Effector memory CD4-positive, alpha-beta T cell (primary cell): ENCODE measurements around the gene MSLN.

ENCODE experiments used
- DNase-seq, 3 donors: peaks; one replicate each; pipeline ENCODE4 v3.0.0-alpha.2; 2020
- H3K27ac ChIP-seq: 2 replicates; pipeline ENCODE4 v1.7.0; 2013; ENCODE audit warnings: mild to moderate bottlenecking, low read length, moderate library complexity; ENCODE audit not compliant: insufficient read depth, poor library complexity, severe bottlenecking
- H3K27me3 ChIP-seq: replicated peaks from 2 replicates; pipeline ENCODE4 v1.7.0; 2013; ENCODE audit warnings: mild to moderate bottlenecking, low read length; ENCODE audit not compliant: insufficient read depth, control insufficient read depth, poor library complexity, severe bottlenecking
- H3K36me3 ChIP-seq: 2 replicates; pipeline ENCODE4 v1.7.0; 2013; ENCODE audit warnings: mild to moderate bottlenecking, low read length, moderate library complexity; ENCODE audit not compliant: control insufficient read depth, insufficient read depth
- H3K4me1 ChIP-seq: 2 replicates; pipeline ENCODE4 v1.7.0; 2013; ENCODE audit warnings: low read length, mild to moderate bottlenecking; ENCODE audit not compliant: control insufficient read depth, insufficient read depth, poor library complexity, severe bottlenecking
- H3K4me3 ChIP-seq: 2 replicates; pipeline ENCODE4 v1.7.0; 2013; ENCODE audit warnings: low read length, low read depth, mild to moderate bottlenecking; ENCODE audit not compliant: insufficient read depth, poor library complexity, severe bottlenecking
- H3K9me3 ChIP-seq: 2 replicates; pipeline ENCODE4 v1.7.0; 2013; ENCODE audit warnings: mild to moderate bottlenecking, low read length, moderate library complexity; ENCODE audit not compliant: control insufficient read depth

The MSLN gene

DNA sequence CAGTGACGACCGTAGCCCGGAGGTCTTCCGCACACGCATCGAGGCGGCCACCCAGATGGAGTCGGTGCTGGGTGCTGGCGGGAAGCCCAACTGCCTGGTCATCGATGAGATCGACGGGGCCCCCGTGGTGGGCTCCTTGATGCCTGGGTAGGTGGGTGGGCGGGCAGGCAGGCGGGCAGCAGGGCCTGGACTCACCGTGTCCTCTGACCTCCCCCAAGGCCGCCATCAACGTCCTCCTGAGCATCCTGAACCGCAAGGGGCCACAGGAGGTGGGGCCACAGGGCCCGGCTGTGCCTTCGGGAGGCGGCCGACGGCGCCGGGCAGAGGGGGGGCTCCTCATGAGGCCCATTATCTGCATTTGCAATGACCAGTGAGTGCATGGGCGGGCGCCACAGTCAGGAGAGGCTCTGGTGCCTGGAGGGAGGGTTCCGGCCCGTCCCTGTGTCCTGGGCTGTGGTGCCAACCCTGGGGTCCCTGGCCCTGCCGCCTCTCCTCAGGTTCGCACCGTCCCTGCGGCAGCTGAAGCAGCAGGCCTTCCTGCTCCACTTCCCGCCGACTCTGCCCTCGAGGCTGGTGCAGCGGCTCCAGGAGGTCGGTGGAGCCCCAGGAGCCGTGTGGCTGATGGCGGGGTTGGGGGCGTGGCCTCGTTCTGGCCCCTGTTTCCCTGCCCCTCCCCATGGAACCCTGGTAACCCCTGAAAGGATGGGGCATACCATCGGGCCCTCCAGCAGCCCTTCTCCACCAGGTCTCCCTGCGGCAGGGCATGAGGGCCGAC lies 31.9 kb downstream of the MSLN start:
- no peaks in the 10 kb centered on the region for H3K36me3 ChIP-seq
- H3K27ac ChIP-seq, result no peak overlapping the region
- no peak for DNase-seq
- H3K4me1 ChIP-seq, result peaks cover 10% of the 10 kb centered on the region
- H3K27me3 ChIP-seq, result no peaks in the 10 kb centered on the region
- no peaks in the 10 kb centered on the region for H3K9me3 ChIP-seq
- H3K4me3 ChIP-seq, result no peak overlapping the region

DNA sequence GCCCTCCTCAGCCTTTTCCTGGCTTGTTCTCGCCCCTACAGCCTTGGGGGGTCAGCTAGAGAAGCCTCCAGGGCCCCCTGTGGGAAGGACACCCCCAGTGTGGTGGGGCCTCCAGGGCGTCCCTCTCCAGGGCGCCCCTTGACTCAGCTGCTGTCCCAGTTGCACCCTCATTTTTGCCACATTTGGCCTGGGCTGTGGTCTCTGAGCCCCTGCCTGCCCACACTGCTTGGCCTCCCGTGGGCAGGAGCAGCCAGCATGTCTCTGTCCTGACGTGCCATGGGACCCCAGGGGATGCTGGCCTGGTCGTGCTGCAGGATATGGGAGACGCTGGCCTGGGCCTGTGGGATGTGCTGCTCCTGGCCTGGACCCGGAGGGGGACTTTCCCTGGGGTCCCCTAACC lies 32.9 kb downstream of the MSLN start:
- H3K4me1 ChIP-seq, result peaks cover 7% of the 10 kb centered on the region
- H3K27me3 ChIP-seq, result no peaks in the 10 kb centered on the region
- H3K27ac ChIP-seq, result no peak overlapping the region
- no peaks in the 10 kb centered on the region for H3K36me3 ChIP-seq
- no peaks in the 10 kb centered on the region for H3K9me3 ChIP-seq
- no peak for DNase-seq
- H3K4me3 ChIP-seq, result no peak overlapping the region

DNA sequence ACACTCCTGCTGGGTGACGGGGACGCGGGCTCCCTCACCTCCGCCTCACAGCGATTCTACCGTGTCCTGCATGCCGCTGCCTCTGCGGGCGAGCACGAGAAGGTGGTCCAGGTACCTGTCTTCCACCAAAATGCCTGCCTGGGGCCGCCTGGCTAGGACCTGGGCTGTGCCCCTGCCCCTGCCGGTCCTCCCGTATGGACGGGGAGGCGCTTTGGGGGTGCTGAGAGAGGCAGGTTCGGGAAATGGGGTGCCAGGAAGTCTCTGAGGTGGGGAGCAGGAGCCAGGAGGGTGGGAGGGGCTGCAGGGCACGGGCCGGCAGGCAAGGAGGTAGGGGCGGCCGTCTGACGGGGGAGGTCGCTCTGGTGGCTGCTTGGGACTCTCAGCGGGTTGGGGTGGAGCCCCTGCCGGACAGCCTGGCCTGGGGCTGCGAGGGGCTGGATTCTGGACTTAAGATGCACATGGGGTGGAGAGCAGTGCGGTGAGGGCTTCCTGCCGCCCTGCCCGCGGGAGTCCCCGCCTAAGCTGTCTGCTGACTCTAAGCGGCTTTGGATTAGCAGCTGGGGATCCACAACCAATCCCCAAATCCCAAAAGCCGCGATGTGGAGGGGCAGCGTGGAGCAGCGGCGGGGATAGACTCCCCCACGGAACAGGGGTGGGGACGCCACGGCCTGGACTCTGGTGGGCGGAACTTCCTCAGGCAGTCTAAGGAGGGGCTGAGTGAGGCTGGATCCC lies 33.7 kb downstream of the MSLN start:
- no peak overlapping the region for H3K27ac ChIP-seq

DNA sequence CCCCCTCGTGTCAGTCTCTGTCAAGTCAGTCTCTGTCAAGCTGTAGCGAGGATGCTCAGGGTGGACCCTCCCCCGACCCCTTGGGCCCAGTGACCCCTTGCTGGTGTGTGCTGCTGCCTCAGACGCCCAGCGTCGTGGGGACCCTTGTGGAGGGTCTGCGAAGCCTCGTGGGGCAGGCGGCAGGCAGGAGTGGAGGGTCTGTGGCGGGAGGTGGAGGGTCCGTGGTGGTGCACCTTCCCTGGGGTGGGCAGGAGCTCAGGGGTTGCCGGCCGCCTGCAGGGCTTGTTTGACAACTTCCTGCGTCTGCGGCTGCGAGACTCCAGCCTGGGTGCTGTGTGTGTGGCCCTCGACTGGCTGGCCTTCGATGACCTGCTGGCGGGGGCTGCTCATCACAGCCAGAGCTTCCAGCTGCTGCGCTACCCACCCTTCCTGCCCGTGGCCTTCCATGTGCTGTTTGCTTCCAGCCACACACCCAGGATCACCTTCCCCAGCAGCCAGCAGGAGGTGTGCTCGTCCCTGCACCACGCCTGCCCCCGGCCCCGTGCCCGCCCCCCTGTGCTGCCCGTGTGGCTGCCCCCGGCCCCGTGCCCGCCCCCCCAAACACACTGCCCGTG lies 34.4 kb downstream of the MSLN start:
- H3K27ac ChIP-seq, result no peak overlapping the region
- H3K4me3 ChIP-seq, result no peak overlapping the region
- no peak for DNase-seq
- no peaks in the 10 kb centered on the region for H3K36me3 ChIP-seq
- no peaks in the 10 kb centered on the region for H3K27me3 ChIP-seq
- no peaks in the 10 kb centered on the region for H3K9me3 ChIP-seq
- no peaks in the 10 kb centered on the region for H3K4me1 ChIP-seq

More for the DNA sequence above, 33.7 kb downstream of the MSLN start:
- Histone ChIP-seq H3K36me3 (no peaks in the 10 kb centered on the region), H3K9me3 (no peaks in the 10 kb centered on the region), H3K27me3 (no peaks in the 10 kb centered on the region), H3K4me3 (no peak overlapping the region), H3K4me1 (peaks cover 1% of the 10 kb centered on the region)
- no peak for DNase-seq

DNA sequence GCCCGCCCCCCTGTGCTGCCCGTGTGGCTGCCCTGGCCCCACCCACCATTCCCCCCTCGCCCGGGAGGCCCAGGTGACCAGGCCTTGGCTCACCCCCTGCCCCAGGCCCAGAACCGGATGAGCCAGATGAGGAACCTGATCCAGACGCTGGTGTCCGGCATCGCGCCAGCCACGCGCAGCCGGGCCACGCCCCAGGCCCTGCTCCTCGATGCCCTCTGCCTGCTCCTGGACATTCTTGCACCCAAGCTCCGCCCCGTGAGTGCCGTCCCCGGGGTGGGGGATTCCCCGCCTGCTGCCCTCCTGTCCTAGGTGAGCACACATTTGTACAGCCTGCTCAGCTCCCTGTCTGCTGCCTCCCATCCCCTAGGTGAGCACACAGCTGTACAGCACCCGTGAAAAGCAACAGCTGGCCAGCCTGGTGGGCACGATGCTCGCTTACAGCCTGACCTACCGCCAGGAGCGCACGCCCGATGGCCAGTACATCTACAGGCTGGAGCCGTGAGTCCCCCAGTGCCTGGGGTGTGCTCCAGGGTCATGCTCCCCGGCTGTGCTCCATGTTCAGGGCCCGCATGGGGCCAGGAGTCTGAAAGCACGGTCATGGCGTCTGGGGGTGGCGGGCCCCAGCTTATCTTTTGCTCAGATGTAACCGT lies 35.2 kb downstream of the MSLN start:
- no peak overlapping the region for H3K4me3 ChIP-seq
- H3K9me3 ChIP-seq, result no peaks in the 10 kb centered on the region
- H3K4me1 ChIP-seq, result peaks cover 5% of the 10 kb centered on the region
- peaks cover 6% of the 10 kb centered on the region for H3K27me3 ChIP-seq
- H3K36me3 ChIP-seq, result no peaks in the 10 kb centered on the region
- no peak for DNase-seq
- no peak overlapping the region for H3K27ac ChIP-seq

DNA sequence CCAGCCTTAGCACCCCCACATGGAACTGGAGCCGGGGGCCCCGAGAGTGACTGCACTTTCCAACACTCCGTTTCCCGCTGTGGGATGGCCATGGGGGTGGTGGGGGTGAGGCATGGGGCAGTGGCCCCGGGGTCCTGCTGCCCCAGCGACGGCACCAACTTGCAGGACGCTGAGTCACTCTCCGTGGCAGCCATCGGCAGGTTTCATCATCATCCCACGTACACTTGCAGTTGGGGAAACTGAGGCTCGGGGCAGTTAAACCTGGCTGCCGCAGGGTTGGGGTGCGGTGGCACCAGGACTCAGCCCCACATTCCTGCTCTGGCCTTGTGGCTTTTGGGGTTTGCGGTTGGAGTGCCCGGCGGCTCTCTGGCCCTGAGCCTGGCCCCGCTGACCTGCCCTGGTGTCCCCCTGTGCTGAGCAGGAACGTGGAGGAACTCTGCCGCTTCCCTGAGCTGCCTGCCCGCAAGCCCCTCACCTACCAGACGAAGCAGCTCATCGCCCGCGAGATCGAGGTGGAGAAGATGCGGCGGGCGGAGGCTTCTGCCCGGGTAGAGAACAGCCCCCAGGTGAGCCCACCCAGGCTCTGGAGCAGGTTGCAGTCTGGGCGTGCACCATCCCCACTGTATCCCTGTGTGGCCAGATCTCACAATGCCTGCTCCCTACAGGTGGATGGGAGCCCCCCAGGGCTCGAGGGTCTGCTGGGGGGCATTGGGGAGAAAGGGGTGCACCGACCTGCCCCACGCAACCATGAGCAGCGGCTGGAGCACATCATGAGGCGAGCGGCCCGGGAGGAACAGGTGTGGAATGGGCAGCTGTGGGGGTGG lies 36.0 kb downstream of the MSLN start:
- H3K36me3 ChIP-seq, result no peaks in the 10 kb centered on the region
- DNase-seq, result no peak
- H3K9me3 ChIP-seq, result no peaks in the 10 kb centered on the region
- H3K4me3 ChIP-seq, result no peak overlapping the region
- H3K4me1 ChIP-seq, result peaks cover 5% of the 10 kb centered on the region
- H3K27ac ChIP-seq, result no peak overlapping the region
- peaks cover 14% of the 10 kb centered on the region for H3K27me3 ChIP-seq

DNA sequence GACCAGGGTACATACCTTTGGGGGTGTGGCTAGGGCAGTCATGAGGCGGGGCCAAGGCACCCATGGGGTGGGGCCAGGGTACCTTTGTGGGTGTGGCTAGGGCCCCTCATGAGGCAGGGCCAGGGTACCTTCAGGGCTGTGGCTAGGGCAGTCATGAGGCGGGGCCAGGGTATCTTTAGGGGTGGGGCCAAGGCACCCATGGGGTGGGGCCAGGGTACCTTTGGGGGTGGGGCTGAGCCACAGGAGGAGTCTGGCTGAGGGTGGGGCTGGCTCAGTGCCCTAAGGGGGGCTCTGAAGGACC lies 36.5 kb downstream of the MSLN start:
- H3K4me1 ChIP-seq, result peaks cover 5% of the 10 kb centered on the region
- no peak overlapping the region for H3K27ac ChIP-seq
- H3K4me3 ChIP-seq, result no peak overlapping the region
- DNase-seq, result no peak
- no peaks in the 10 kb centered on the region for H3K36me3 ChIP-seq
- H3K27me3 ChIP-seq, result peaks cover 19% of the 10 kb centered on the region
- H3K9me3 ChIP-seq, result no peaks in the 10 kb centered on the region

DNA sequence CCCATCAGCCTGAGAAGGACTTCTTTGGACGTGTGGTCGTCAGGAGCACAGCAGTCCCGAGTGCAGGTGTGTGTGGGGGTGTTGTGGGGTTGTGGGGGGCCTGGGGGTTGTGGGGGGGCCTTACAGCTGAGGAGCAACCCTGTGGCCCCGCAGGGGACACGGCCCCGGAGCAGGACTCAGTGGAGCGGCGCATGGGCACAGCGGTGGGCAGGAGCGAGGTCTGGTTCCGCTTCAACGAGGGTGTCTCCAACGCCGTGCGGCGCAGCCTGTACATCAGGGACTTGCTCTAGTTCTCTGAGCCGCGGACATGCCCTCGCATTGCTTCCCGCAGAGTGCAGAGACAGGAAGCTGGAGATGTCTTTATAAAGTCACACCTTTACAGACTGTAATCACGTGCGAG lies 37.2 kb downstream of the MSLN start:
- peaks cover 5% of the 10 kb centered on the region for H3K4me1 ChIP-seq
- no peak overlapping the region for H3K4me3 ChIP-seq
- no peak for DNase-seq
- H3K27me3 ChIP-seq, result peaks cover 25% of the 10 kb centered on the region
- H3K9me3 ChIP-seq, result no peaks in the 10 kb centered on the region
- H3K36me3 ChIP-seq, result no peaks in the 10 kb centered on the region
- H3K27ac ChIP-seq, result no peak overlapping the region

DNA sequence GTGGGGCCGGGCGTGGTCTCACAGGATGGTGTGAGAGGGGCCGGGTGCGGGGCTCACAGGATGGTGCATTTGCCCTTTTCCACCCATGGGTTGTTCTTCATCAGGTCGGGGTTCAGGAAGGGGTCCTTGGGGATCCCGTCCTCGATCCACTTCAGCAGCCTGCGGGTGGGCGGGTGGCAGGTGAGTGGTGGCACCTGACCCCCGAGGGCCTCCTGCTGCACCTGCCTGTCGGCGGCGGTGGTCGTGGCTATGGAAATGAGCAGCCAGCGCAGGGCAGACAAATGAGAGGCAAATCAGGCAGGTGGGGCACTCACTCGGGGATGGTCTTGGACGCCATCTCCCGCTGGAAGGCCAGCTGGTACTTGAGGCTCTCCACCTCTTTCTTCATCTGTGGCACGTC lies 38.1 kb downstream of the MSLN start:
- no peak overlapping the region for H3K27ac ChIP-seq
- H3K4me1 ChIP-seq, result peaks cover 5% of the 10 kb centered on the region
- peaks cover 25% of the 10 kb centered on the region for H3K27me3 ChIP-seq
- H3K36me3 ChIP-seq, result no peaks in the 10 kb centered on the region
- no peak overlapping the region for H3K4me3 ChIP-seq
- no peak for DNase-seq
- H3K9me3 ChIP-seq, result no peaks in the 10 kb centered on the region
